Esophagus squamous epithelium (tissue), 5 donors: Measurements from ENCODE around the gene GATAD2A. TPM values are rescaled to one million over a fixed set of nuclear protein-coding genes. Genes with fewer than 3 reads are reported as not detected.
"Not testable (repeated sequence)": the region's sequence is repeated elsewhere in the genome, so short reads cannot be mapped to it uniquely, and the experiment has no call there.

Experiments
- DNase-seq: peaks from one replicate; lab custom pipeline; 2025; lab: John Stamatoyannopoulos, UW
- H3K27ac ChIP-seq, 4 donors: fragments of 200-600 bp; sonication (generic); one replicate each; pipeline ENCODE4 v1.5.1; 2016 to 2019; ENCODE audit warnings: mild to moderate bottlenecking in 1 of 4
- H3K27me3 ChIP-seq, 4 donors: fragments of 200-600 bp; sonication (generic); 1 replicate in 3 of 4; 2 replicates in 1 of 4; pipeline versions ENCODE4 v1.5.1 to v1.6.0; 2017 to 2021; ENCODE audit warnings: antibody characterized with exemption in 1 of 4
- H3K36me3 ChIP-seq, 3 donors: fragments of 200-600 bp; sonication (generic); one replicate each; pipeline ENCODE4 v1.5.1; 2016 to 2019
- H3K4me1 ChIP-seq, 3 donors: fragments of 200-600 bp; sonication (generic); one replicate each; pipeline ENCODE4 v1.5.1; 2017 to 2019
- H3K4me3 ChIP-seq, 4 donors: fragments of 200-600 bp; sonication (generic); 1 replicate in 3 of 4; 2 replicates in 1 of 4; pipeline ENCODE4 v1.5.1; 2016 to 2019; ENCODE audit warnings: mild to moderate bottlenecking in 2 of 4, moderate library complexity in 1 of 4
- H3K9me3 ChIP-seq, 3 donors: fragments of 200-600 bp; sonication (generic); one replicate each; pipeline ENCODE4 v1.5.1; 2016 to 2019
- POLR2A ChIP-seq, 4 donors: fragments of 450-650 bp; IDR thresholded peaks; one replicate each; pipeline ENCODE4 v1.6.1; 2017; ENCODE audit warnings: antibody characterized with exemption in 4 of 4, mild to moderate bottlenecking in 4 of 4, moderate library complexity in 3 of 4
- WGBS, 2 donors: methylation state at CpG; one replicate each; pipeline ENCODE4 v1.1.5; 2018; 5-methylcytosine and 5-hydroxymethylcytosine counted together
- intact Hi-C: fragments of 100-400 bp; cut with DNase I; formaldehyde crosslinking; loops from one replicate; pipeline ENCODE4 v1.15.0; 2022
- total RNA-seq, 4 donors: library from RNA; depleted of rRNA; stranded (reverse); fragments of >200 nt; gene quantifications; one replicate each; pipeline ENCODE4 v1.1.0, GENCODE V29; 2016
- TF ChIP-seq, protein P1 (sequence below), 6 experiments: fragments of 450-650 bp in 4 of 6; fragments of 200-600 bp in 2 of 6; sonication (generic) in 2 of 6; IDR thresholded peaks; one replicate each; pipeline ENCODE4 v1.5.1; 2016 to 2019; ENCODE audit warnings: antibody characterized with exemption in 6 of 6, mild to moderate bottlenecking in 4 of 6, moderate library complexity in 4 of 6
- donor health status: DM: yes; HTN: yes; CAD: no.

The GATAD2A gene
- total RNA-seq, 4 donors from 2014 or later: 39.7 to 81.4 (median 41.6) TPM

DNA sequence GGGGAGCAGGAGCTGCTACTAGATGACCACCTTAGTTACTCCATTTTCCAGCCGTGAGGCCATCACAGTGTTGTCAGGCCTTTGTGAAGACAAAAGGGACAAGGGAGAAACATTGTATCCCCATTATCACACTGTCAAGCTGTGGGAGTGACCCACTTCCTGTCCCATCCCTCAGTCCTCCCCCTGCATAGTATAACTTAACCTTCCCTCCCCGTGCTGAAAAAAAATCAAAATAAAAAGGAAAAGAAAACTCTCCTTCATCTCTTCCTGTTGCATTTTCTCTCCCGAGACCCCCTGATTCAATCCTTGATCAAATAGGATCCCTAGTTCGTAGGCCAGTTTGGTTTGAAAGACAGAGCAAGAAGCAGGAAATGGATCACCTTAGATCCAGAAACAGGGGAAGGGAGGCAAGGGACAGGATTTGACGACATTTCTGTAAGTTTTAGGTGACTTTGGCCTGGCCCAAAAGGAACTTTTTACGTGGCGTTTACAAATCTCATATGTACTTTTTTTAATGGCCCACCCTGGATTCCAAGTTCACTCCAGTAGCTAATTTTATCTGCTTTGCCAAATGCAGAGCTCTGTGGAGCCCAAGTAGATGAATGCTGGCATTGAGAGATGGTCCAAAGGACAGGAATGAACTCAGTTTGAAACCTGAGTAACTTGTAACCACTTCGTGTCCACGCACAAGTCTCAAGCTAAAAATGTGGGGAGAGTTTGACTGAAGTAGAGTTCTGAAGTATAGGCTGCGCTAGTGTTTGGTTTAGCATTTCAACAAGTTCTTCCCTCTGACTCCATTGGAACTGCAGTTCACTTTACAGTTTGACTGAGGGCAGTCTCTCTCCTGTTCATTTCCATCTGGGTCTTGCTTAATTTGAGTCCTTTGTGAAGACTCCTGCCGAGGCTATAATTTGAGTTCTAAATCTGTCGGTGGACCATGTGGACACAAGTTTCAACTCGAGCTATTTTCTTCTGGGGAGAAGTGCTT, 16.6 kb upstream of the GATAD2A start:
- Histone ChIP-seq H3K27me3 (no peaks in the 10 kb centered on the region), H3K36me3 (no peaks in the 10 kb centered on the region), H3K9me3 (no peaks in the 10 kb centered on the region), H3K4me3 (peak overlapping the region in 1 of 4 donors; percentile 5), H3K27ac (peak overlapping the region; percentile 20 to 74 (median 64)), H3K4me1 (peaks cover 41 to 84% (median 51%) of the 10 kb centered on the region in 3 donors)
- TF ChIP-seq POLR2A (IDR thresholded peaks at IDR 0.05): no peak
- TF ChIP-seq, protein P1, sequence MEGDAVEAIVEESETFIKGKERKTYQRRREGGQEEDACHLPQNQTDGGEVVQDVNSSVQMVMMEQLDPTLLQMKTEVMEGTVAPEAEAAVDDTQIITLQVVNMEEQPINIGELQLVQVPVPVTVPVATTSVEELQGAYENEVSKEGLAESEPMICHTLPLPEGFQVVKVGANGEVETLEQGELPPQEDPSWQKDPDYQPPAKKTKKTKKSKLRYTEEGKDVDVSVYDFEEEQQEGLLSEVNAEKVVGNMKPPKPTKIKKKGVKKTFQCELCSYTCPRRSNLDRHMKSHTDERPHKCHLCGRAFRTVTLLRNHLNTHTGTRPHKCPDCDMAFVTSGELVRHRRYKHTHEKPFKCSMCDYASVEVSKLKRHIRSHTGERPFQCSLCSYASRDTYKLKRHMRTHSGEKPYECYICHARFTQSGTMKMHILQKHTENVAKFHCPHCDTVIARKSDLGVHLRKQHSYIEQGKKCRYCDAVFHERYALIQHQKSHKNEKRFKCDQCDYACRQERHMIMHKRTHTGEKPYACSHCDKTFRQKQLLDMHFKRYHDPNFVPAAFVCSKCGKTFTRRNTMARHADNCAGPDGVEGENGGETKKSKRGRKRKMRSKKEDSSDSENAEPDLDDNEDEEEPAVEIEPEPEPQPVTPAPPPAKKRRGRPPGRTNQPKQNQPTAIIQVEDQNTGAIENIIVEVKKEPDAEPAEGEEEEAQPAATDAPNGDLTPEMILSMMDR (IDR thresholded peaks at IDR 0.05): no peak
- DNase-seq: no peak
- 30 to 41% methylated on average over 11 to 13 of the region's 13 CpGs for WGBS, 2 donors
- intact Hi-C loops: no loop called here

DNA sequence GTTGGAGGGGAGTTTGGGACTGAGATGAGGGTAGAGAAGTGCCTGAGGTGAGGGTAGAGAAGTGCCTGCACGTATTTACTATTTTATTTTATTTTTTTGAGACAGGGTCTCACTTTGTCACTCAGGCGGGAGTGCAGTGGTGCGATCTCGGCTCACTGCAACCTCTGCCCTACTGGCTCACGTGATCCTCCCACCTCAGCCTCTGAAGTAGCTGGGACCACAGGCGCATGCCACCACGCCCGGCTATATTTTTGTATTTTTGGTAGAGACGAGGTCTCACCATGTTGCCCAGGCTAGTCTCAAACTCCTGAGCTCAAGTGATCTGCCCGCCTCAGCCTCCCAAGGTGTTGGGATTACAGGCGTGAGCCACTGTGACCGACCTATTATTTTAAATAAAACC, 15.8 kb upstream of the GATAD2A start:
- H3K9me3 ChIP-seq, H3K4me3 ChIP-seq, intact Hi-C loops, H3K36me3 ChIP-seq, H3K27me3 ChIP-seq, DNase-seq: not testable (repeated sequence)
- WGBS, 2 donors: 51 to 63% methylated on average over 10 to 12 of the region's 12 CpGs
- H3K27ac ChIP-seq: peak overlapping the region in 3 of 4 donors; percentile 20 to 74 (median 71)
- peaks cover 44 to 84% (median 51%) of the 10 kb centered on the region in 3 donors for H3K4me1 ChIP-seq

DNA sequence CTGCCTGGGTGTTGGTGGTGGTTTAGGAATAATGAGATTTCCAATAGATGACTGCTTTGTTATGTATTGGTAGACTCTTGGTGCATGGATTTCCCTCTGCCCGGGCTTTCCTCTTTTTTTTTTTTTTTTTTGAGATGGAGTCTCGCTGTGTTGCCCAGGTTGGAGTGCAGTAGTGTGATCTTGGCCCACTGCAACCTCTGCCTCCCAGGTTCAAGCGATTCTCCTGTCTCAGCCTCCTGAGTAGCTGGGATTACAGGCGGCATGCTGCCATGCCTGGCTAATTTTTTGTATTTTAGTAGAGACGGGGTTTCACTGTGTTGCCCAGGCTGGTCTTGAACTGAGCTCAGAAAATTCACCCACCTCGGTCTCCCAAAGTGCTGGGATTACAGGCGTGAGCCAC, 11.1 kb upstream of the GATAD2A start:
- DNase-seq, H3K36me3 ChIP-seq, intact Hi-C loops, H3K9me3 ChIP-seq, H3K4me3 ChIP-seq, H3K27me3 ChIP-seq: not testable (repeated sequence)
- Histone ChIP-seq H3K4me1 (peaks cover 21 to 56% (median 21%) of the 10 kb centered on the region in 3 donors), H3K27ac (peak overlapping the region in 1 of 4 donors; percentile 29)
- 83 to 88% methylated on average over 3 of the region's 7 CpGs for WGBS, 2 donors

DNA sequence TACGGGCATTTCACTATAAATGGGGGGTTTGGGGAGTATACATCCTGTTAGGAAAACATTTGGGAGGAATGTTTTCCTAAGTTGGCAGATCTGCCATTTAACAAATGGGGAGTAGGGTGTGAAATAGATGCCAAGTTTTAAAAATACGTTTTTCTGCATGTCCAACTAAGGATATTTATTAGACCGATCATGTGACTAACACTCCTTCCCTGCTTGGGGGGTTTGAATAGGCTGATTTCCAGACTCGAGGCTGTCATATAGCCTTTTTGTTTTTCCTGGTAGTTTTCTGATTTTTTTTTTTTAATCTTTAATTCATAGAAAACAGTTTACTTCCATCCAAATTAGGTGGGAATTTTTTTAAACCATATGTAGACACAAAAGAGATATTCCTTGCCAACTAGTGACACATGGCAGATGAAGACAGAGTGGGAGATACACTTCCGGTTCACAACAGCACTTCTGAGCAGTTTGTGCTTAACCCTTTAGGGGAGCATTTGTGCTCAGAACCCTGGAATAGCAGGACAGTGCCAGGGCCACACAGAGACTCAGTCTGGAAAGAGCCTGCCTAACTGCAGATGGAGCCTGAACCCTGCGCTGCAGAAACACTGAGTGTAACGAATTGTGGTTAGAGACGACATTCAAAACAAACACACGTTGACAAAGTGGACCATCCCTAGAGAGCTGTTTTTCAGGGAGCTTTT, 5.6 kb upstream of the GATAD2A start:
- intact Hi-C loops: no loop called here
- Histone ChIP-seq H3K4me1 (peaks cover 12 to 46% (median 29%) of the 10 kb centered on the region in 3 donors), H3K36me3 (no peaks in the 10 kb centered on the region), H3K9me3 (no peaks in the 10 kb centered on the region), H3K27ac (peak overlapping the region in 2 of 4 donors; percentile 11 to 29), H3K27me3 (no peaks in the 10 kb centered on the region), H3K4me3 (no peak overlapping the region)
- DNase-seq: no peak
- no peak for TF ChIP-seq POLR2A (IDR thresholded peaks at IDR 0.05)
- TF ChIP-seq, protein P1 (IDR thresholded peaks at IDR 0.05): no peak
- WGBS, 2 donors: 29 to 44% methylated on average over 9 of the region's 9 CpGs

DNA sequence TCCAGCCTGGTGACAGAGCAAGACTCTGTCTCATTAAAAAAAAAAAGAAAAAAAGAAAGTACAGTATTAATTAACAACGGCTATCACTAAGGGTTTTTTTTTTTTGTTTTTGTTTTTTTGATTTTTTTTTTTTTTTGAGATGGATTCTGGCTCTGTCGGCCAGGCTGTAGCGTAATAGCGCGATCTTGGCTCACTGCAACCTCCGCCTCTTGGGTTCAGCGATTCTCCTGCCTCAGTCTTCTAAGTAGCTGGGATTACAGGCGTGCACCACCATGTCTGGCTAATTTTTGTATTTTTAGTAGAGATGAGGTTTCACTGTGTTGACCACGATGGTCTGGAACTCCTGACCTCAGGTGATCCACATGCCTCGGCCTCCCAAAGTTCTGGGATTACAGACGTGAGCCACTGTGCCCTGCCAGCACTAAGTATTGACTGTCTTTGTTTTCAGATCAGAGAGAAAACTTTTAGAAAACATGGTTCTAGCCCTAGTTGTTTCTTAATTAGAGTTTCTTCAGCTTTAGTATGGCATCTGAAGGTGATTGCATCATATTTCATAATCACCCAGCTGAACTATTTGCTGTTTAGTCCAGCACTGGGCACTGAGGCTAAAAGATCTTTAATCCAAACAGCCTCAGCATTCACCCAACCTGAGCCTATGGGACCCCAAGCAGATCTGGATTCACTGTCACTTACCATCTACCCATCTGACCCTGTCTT, 2.7 kb upstream of the GATAD2A start:
- DNase-seq: no peak
- WGBS, 2 donors: 63 to 73% methylated on average over 11 of the region's 11 CpGs
- intact Hi-C loops: no loop called here

More for the DNA sequence above, 2.7 kb upstream of the GATAD2A start:
- H3K4me3 ChIP-seq: no peak overlapping the region
- peaks cover 23 to 59% (median 37%) of the 10 kb centered on the region in 3 donors for H3K4me1 ChIP-seq
- H3K27me3 ChIP-seq: no peaks in the 10 kb centered on the region
- peak overlapping the region; percentile 70 to 95 (median 90) for H3K27ac ChIP-seq
- TF ChIP-seq POLR2A (IDR thresholded peaks at IDR 0.05): no peak
- TF ChIP-seq, protein P1 (IDR thresholded peaks at IDR 0.05): no peak
- H3K36me3 ChIP-seq: no peaks in the 10 kb centered on the region
- no peaks in the 10 kb centered on the region for H3K9me3 ChIP-seq
